RPMI7951 (cell line): ENCODE data around the gene ELK3. TPM values are rescaled to one million over a fixed set of nuclear protein-coding genes. Genes with fewer than 3 reads are reported as not detected.
"Not testable (repeated sequence)": the region's sequence is repeated elsewhere in the genome, so short reads cannot be mapped to it uniquely, and the experiment has no call there.

ENCODE experiments used
- DNase-seq: peaks from one replicate; pipeline ENCODE4 v3.0.0-alpha.2; 2012; ENCODE audit warnings: low read depth
- total RNA-seq: library from RNA; depleted of rRNA; stranded (reverse); fragments of >200 nt; shearing (Covaris generic); gene quantifications from 2 replicates; pipeline ENCODE4 v1.2.3, GENCODE V29; 2014; rRNA removed

The ELK3 gene
- total RNA-seq, 1 experiment from 2014 or later: 37.6 TPM

DNA sequence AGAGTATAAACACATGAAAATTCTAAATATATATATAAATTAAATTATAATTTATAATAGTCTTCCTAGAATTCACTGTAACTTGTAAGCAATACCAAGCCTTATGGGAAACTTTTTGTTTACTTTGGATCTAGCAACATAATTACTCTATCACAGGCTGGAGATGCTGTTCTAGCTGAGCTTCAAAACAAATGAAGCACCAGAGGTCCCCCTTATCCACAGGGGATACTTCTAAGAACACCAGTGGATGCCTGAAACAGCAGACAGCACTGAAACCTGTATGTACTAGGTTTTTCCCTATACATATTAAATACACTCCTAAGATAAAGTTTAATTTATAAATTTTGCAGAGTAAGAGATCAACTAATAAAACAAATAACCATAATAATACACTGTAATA lies 109.5 kb downstream of the ELK3 start:
- DNase-seq: no peak

DNA sequence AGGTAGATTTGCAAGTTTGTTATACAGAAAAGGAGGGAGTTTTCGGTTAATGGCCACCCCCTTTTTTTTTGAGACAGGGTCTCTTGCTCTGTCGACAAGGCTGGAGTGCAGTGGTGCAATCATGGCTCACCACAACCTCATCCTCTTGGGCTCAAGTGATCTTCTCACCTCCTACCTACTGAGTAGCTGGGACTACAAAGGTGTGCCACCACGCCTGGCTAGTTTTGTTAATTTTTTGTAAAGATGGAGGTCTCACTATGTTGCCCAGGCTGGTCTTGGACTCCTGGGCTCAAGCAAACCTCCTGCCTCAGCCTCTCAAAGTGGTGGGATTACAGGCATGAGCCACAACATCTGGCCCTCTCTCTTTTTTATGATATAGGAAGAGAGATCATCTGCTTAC lies 111.5 kb downstream of the ELK3 start:
- DNase-seq: no peak

DNA sequence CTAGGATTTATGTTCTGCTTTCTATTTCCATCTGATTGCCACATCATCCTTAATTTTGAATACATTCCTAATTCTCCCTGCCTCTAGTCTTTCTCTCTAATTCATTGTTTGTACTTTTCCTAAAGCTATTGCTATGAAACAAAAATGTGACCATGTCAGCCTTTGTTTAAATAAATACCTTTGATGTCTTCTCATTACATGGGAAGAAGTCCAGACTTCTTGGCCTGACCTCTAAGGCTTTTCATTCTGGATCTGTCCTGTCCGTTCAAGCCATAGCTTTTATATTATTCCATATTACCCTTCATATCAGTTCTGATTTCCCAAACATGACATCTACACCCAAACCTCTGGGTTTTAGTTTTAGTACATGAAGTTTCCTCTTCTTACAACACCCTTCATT lies 114.7 kb downstream of the ELK3 start:
- no peak for DNase-seq

DNA sequence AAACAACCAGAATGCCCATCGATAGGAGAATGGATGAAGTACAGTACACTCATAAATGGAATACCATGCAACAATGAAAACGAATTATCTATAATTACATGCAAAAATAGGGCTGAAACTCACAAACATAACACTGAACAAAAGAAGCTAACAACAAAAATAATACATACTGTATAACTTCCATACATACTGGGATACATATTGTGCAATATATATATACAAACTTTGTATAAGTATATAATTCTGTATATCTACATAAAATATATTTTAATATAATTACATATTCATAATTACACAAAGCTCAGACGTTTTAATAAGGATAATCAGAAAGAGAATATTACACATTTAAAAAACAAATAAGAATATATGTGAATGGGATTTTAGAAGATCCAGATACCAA lies 115.9 kb downstream of the ELK3 start:
- DNase-seq: no peak

GRCh38 chr12:96311191-96311590 lies 117.0 kb downstream of the ELK3 start:
- no peak for DNase-seq

- DNase-seq: no peak
These were observed 119.4 kb downstream of the ELK3 start for GRCh38 chr12:96313606-96314005.

GRCh38 chr12:96314723-96315122 lies 120.5 kb downstream of the ELK3 start:
- DNase-seq: no peak

- not testable (repeated sequence) for DNase-seq
These were observed 121.7 kb downstream of the ELK3 start for GRCh38 chr12:96315741-96316481.

DNA sequence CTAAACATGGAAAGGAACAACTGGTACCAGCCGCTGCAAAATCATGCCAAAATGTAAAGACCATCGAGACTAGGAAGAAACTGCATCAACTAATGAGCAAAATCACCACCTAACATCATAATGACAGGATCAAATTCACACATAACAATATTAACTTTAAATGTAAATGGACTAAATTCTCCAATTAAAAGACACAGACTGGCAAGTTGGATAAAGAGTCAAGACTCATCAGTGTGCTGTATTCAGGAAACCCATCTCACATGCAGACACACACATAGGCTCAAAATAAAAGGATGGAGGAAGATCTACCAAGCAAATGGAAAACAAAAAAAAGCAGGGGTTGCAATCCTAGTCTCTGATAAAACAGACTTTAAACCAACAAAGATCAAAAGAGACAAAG lies 123.6 kb downstream of the ELK3 start:
- not testable (repeated sequence) for DNase-seq

Other genes starting within 250 kb of the ELK3 start
- not detected in 2 replicates for gene HAL, start 198.0 kb upstream of the ELK3 start, total RNA-seq
- gene LTA4H, start 158.8 kb upstream of the ELK3 start, total RNA-seq: 43.3 and 49.9 TPM in 2 replicates
- 26.0 and 26.2 TPM in 2 replicates for gene CDK17, start 206.1 kb downstream of the ELK3 start, total RNA-seq